RWPE2 (cell line): Measurements from ENCODE around the gene TLL2.

Experiments
- ATAC-seq: fragments of 200-7000 bp; cut with Tn5 transposase; 3 replicates; pipeline ENCODE4 v1.9.1; 2021; ENCODE audit warnings: low read depth
- DNase-seq: peaks from one replicate; pipeline ENCODE4 v3.0.0-alpha.2; 2020; ENCODE audit warnings: low spot score
- H3K27ac ChIP-seq: fragments of 450-650 bp; 2 replicates; pipeline ENCODE4 v1.5.1; 2017; ENCODE audit warnings: mild to moderate bottlenecking; ENCODE audit not compliant: poor library complexity, severe bottlenecking
- H3K27me3 ChIP-seq: fragments of 250-450 bp; sonication (Bioruptor Pico); 2 replicates; pipeline ENCODE4 v1.5.1; 2021; ENCODE audit warnings: mild to moderate bottlenecking, moderate library complexity; ENCODE audit not compliant: insufficient read depth, poor library complexity, severe bottlenecking
- H3K36me3 ChIP-seq: fragments of 250-450 bp; sonication (Bioruptor Pico); 2 replicates; pipeline ENCODE4 v1.5.1; 2020; ENCODE audit warnings: low read depth, mild to moderate bottlenecking, moderate library complexity
- H3K4me1 ChIP-seq: fragments of 250-450 bp; sonication (Bioruptor Pico); 2 replicates; pipeline ENCODE4 v1.5.1; 2021; ENCODE audit warnings: mild to moderate bottlenecking, moderate library complexity; ENCODE audit not compliant: insufficient read depth, poor library complexity, severe bottlenecking
- H3K4me3 ChIP-seq: fragments of 250-450 bp; sonication (Bioruptor Pico); 2 replicates; pipeline ENCODE4 v1.5.1; 2021; ENCODE audit warnings: mild to moderate bottlenecking, moderate library complexity; ENCODE audit not compliant: severe bottlenecking
- H3K9me3 ChIP-seq: fragments of 250-450 bp; sonication (Bioruptor Pico); 2 replicates; pipeline ENCODE4 v1.5.1; 2021; ENCODE audit warnings: mild to moderate bottlenecking, moderate library complexity; ENCODE audit not compliant: severe bottlenecking
- TF ChIP-seq, protein P1 (sequence below): fragments of 450-650 bp; IDR thresholded peaks from one replicate; pipeline ENCODE4 v1.5.1; 2017; ENCODE audit warnings: mild to moderate bottlenecking, moderate library complexity; ENCODE audit not compliant: poor library complexity, severe bottlenecking

TLL2 gene

DNA sequence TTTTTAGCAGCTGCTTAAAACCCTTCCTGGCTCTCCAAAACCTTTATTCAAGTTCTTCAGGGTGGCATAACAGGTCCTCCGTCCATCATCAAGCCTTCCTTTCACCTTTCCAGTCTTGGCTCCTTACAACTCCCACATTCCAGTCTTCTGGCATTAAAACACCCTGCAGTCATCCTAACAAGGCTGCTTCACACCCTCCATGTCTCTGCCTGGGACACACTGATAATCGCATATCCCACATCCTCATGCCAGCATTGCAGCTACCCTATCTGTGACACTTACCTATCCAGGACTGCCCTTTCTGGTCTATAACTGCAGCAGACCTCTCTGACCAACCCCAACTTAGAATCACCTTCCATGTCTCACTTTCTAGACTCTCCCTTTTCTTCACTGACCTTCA, 2.6 kb upstream of the TLL2 start:
- H3K4me3 ChIP-seq: no peak overlapping the region
- no peak overlapping the region for H3K27ac ChIP-seq
- peaks cover 10% of the 10 kb centered on the region for H3K27me3 ChIP-seq
- H3K9me3 ChIP-seq: no peaks in the 10 kb centered on the region
- TF ChIP-seq, protein P1, sequence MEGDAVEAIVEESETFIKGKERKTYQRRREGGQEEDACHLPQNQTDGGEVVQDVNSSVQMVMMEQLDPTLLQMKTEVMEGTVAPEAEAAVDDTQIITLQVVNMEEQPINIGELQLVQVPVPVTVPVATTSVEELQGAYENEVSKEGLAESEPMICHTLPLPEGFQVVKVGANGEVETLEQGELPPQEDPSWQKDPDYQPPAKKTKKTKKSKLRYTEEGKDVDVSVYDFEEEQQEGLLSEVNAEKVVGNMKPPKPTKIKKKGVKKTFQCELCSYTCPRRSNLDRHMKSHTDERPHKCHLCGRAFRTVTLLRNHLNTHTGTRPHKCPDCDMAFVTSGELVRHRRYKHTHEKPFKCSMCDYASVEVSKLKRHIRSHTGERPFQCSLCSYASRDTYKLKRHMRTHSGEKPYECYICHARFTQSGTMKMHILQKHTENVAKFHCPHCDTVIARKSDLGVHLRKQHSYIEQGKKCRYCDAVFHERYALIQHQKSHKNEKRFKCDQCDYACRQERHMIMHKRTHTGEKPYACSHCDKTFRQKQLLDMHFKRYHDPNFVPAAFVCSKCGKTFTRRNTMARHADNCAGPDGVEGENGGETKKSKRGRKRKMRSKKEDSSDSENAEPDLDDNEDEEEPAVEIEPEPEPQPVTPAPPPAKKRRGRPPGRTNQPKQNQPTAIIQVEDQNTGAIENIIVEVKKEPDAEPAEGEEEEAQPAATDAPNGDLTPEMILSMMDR: no peak
- peaks cover 19% of the 10 kb centered on the region for H3K36me3 ChIP-seq
- DNase-seq (no peak), ATAC-seq (no peak)
- H3K4me1 ChIP-seq: peaks cover 7% of the 10 kb centered on the region

DNA sequence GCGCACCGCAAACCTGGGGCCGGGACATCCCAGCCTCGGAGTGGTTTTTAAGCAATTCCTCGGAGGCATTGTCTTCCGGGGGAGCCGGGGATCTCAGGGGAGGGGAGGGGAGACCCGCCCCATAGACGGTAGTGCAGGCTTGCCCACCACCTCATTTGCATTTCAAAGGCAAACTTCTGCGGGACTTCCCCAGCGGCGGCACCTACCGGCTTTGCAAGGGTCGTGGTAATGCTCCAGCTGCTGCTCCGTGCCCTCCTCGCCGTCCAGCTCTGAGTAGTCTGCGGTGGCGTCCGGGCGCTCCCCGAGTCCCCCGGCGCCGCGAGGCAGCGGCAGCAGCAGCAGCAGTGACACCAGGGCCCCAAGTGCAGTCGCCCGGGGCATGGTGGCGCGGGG, 425 bp downstream of the TLL2 start:
- H3K4me1 ChIP-seq: peaks cover 7% of the 10 kb centered on the region
- H3K4me3 ChIP-seq: peak overlapping the region; percentile 25
- peaks cover 10% of the 10 kb centered on the region for H3K27me3 ChIP-seq
- DNase-seq (no peak), ATAC-seq (no peak; the same call in 2 of the 3 replicates)
- H3K9me3 ChIP-seq: no peaks in the 10 kb centered on the region
- TF ChIP-seq, protein P1: no peak
- H3K27ac ChIP-seq: no peak overlapping the region
- no peaks in the 10 kb centered on the region for H3K36me3 ChIP-seq

DNA sequence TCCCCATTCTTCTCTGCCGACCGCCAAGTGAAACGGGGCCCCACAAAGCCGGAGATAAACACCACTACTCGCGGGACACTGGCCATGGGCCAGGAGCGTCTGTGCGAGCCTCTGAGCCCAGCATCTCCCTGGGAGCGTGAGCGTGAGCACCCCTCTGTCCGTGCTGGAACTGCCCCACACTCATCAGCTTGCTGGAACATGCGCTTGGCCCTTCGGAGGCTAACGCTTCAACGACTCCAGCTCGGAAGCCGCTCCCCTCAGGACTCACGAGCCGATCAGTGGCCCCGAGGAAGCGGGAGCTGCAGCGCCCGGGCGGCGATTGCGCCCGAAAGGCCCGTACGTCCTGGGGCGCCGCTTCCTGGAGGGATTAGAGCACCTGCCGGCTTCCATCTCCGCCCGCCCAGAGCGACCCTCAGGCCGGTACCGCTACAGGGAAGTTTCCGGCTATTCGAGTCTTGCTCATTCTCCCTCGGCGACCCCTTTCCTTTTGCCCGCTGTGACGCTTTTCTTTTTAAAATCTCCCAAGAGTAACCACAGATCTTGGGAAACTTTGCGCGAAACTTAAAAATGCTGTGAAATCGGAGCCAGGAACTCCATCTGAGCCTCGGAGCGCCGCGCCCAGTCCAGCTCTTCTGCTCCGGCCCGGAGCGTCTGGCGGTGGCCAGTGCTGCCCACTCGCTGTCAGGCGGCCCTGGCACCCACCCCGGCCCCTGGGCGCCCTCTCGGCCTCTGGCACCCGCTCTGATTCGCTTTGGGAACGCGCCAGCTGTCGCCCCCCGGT, 1.0 kb downstream of the TLL2 start:
- H3K36me3 ChIP-seq: no peaks in the 10 kb centered on the region
- no peak overlapping the region for H3K27ac ChIP-seq
- no peaks in the 10 kb centered on the region for H3K9me3 ChIP-seq
- peaks cover 7% of the 10 kb centered on the region for H3K4me1 ChIP-seq
- peak overlapping the region; percentile 25 for H3K4me3 ChIP-seq
- ATAC-seq (no peak), DNase-seq (no peak)
- H3K27me3 ChIP-seq: peaks cover 10% of the 10 kb centered on the region
- TF ChIP-seq, protein P1: no peak

DNA sequence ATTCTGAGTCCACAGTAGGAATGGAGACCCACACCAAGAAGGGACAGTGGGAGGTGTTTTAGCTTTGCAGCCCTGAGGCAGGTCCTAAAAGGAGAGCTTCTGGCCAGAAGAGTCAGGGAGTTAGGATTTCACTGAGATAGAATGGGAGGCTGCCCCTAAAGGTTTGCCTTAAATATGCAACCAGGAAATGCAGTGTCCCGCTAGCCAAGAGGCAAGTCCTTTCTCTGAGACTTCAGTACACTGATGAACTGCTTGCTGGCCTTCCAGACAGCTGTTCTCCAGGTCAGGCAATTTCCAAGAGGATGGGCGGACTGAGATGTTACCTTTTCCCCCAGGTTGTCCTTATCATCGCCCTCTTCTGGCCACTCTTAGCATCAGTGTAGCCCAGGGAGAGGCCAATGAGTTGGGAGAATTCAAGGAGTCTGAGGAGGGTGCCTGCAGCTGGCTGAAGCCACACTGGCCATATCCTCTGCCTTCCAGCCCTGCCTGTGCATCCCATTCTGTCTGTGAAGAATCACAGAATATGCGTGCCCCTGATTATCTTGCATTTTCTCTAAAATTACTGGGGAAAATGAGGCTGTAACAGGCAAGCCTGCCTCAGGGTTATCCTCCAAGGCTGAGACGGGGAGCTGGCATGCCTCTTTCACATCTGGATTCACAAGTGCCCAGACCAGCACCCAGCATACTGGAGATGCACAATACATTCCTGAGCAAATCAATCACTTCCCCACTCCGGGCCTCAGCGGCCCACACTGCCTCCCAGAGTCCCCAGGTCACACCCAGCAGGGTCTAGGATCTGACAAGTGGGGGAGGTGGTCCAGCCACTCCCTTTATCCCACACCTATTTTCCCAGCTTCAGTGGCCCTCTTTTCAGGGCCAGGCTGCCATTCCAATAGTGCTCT, 2.4 kb downstream of the TLL2 start:
- H3K9me3 ChIP-seq: no peaks in the 10 kb centered on the region
- H3K27ac ChIP-seq: no peak overlapping the region
- H3K4me3 ChIP-seq: no peak overlapping the region
- H3K36me3 ChIP-seq: no peaks in the 10 kb centered on the region
- ATAC-seq (peak; percentile 19), DNase-seq (no peak)
- H3K4me1 ChIP-seq: peaks cover 7% of the 10 kb centered on the region
- peaks cover 10% of the 10 kb centered on the region for H3K27me3 ChIP-seq
- TF ChIP-seq, protein P1: peak; percentile 53
